Transverse colon (tissue), 4 donors: ENCODE data around the gene TPRG1L. TPM values are rescaled to one million over a fixed set of nuclear protein-coding genes. Genes with fewer than 3 reads are reported as not detected.

Source experiments
- DNase-seq: peaks from one replicate; pipeline ENCODE4 v3.0.0-alpha.2; 2019
- H3K27ac ChIP-seq, 4 donors: fragments of 200-600 bp; sonication (generic); 2 replicates each; pipeline ENCODE4 v1.5.1; 2016 to 2018; ENCODE audit warnings: inconsistent platforms in 4 of 4
- H3K27me3 ChIP-seq: fragments of 200-600 bp; sonication (generic); 2 replicates; pipeline ENCODE4 v1.5.1; 2017; ENCODE audit warnings: inconsistent platforms
- H3K36me3 ChIP-seq, 4 donors: fragments of 200-600 bp; sonication (generic); 2 replicates each; pipeline ENCODE4 v1.5.1; 2017 to 2019; ENCODE audit warnings: inconsistent platforms in 4 of 4
- H3K4me1 ChIP-seq, 4 donors: fragments of 200-600 bp; sonication (generic); 2 replicates each; pipeline ENCODE4 v1.5.1; 2017 to 2020; ENCODE audit warnings: inconsistent platforms in 4 of 4
- H3K4me3 ChIP-seq, 4 donors: fragments of 200-600 bp; sonication (generic); 1 replicate in 1 of 4; 2 replicates in 3 of 4; pipeline versions ENCODE4 v1.5.1 to v1.6.1; 2017 to 2019; ENCODE audit warnings: inconsistent platforms in 4 of 4
- H3K9me3 ChIP-seq, 2 donors: fragments of 200-600 bp; sonication (generic); 2 replicates each; pipeline ENCODE4 v1.5.1; 2017 to 2019; ENCODE audit warnings: inconsistent platforms in 2 of 2
- EP300 ChIP-seq: sonication (generic); formaldehyde crosslinking; IDR thresholded peaks from one replicate; pipeline ENCODE4 v1.6.1; 2017; ENCODE audit warnings: antibody characterized with exemption, low read depth
- POLR2A ChIP-seq: fragments of 450-650 bp; IDR thresholded peaks from one replicate; pipeline ENCODE4 v1.6.1; 2016; ENCODE audit warnings: antibody characterized with exemption, mild to moderate bottlenecking, moderate library complexity
- POLR2AphosphoS5 ChIP-seq, 3 donors: sonication (generic); formaldehyde crosslinking; IDR thresholded peaks; one replicate each; pipeline ENCODE4 v1.6.1; 2016; ENCODE audit warnings: antibody characterized with exemption in 3 of 3
- WGBS, 2 donors: methylation state at CpG; one replicate each; pipeline ENCODE4 v1.1.5; 2018; ENCODE audit warnings: low coverage in 1 of 2; 5-methylcytosine and 5-hydroxymethylcytosine counted together
- in situ Hi-C, 4 donors: fragments of 200-750 bp; cut with MboI; loops; one replicate each; pipeline versions ENCODE4 v1.15.0 to v1.15.1; 2017; ENCODE audit warnings: low sequenced_read_pairs in 3 of 4, low pct_ligation_motif_present in 1 of 4, low pct_unique_long_range_greater_than_20kb in 1 of 4
- intact Hi-C: fragments of 100-400 bp; cut with DNase I; formaldehyde crosslinking; loops from one replicate; pipeline ENCODE4 v1.15.1; 2023; ENCODE audit warnings: low total_unique reads
- total RNA-seq, 4 donors: library from RNA; depleted of rRNA; stranded (reverse); fragments of >200 nt; gene quantifications; one replicate each; pipeline ENCODE4 v1.1.0, GENCODE V29; 2016
- TF ChIP-seq, protein P1 (sequence below), 5 experiments: fragments of 200-600 bp in 3 of 5; fragments of 450-650 bp in 2 of 5; sonication (generic) in 3 of 5; IDR thresholded peaks; 1 replicate in 2 of 5; 2 replicates in 3 of 5; pipeline ENCODE4 v1.5.1; 2016 to 2017; ENCODE audit warnings: antibody characterized with exemption in 5 of 5, inconsistent platforms in 3 of 5, mild to moderate bottlenecking in 2 of 5, moderate library complexity in 1 of 5

Gene TPRG1L
- total RNA-seq, 4 donors from 2014 or later = 24.5 to 86.8 (median 56.0) TPM

GRCh38 chr1:3652548-3653285, 27.9 kb downstream of the TPRG1L start:
- no peaks in the 10 kb centered on the region for H3K9me3 ChIP-seq
- H3K36me3 ChIP-seq = no peaks in the 10 kb centered on the region
- TF ChIP-seq POLR2AphosphoS5 (IDR thresholded peaks at IDR 0.05) (no peak), POLR2A (no peak), EP300 (no peak)
- TF ChIP-seq, protein P1, sequence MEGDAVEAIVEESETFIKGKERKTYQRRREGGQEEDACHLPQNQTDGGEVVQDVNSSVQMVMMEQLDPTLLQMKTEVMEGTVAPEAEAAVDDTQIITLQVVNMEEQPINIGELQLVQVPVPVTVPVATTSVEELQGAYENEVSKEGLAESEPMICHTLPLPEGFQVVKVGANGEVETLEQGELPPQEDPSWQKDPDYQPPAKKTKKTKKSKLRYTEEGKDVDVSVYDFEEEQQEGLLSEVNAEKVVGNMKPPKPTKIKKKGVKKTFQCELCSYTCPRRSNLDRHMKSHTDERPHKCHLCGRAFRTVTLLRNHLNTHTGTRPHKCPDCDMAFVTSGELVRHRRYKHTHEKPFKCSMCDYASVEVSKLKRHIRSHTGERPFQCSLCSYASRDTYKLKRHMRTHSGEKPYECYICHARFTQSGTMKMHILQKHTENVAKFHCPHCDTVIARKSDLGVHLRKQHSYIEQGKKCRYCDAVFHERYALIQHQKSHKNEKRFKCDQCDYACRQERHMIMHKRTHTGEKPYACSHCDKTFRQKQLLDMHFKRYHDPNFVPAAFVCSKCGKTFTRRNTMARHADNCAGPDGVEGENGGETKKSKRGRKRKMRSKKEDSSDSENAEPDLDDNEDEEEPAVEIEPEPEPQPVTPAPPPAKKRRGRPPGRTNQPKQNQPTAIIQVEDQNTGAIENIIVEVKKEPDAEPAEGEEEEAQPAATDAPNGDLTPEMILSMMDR (IDR thresholded peaks at IDR 0.05) = no peak
- intact Hi-C loops = no loop called here
- H3K4me3 ChIP-seq = peak overlapping the region in 3 of 4 donors; percentile 8 to 46 (median 35)
- peaks cover 77% of the 10 kb centered on the region for H3K27me3 ChIP-seq
- DNase-seq = no peak
- peaks cover 12 to 43% (median 35%) of the 10 kb centered on the region in 4 donors for H3K4me1 ChIP-seq
- 2% methylated on average over 37 of the region's 68 CpGs; no CpG with 5 or more reads in 1 of the 2 donors for WGBS, 2 donors
- in situ Hi-C loops = no loop called here
- no peak overlapping the region for H3K27ac ChIP-seq

DNA sequence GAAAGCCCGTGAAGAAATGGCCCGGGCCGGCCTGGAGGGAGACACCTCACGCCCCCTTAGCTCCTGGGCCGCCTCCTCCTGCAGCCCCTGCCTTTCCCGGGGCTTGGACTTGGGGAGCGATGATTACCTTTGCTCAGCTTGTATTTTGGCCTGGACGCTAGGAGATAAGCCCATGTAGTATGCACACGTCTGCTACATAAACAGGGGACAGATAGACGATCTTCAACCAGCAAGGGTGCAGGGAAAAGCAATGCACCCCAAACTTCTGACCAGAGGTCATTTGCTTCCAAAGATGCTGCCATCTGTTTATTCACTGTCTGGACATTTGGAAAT, 28.4 kb downstream of the TPRG1L start:
- H3K36me3 ChIP-seq = no peaks in the 10 kb centered on the region
- H3K27me3 ChIP-seq = peaks cover 81% of the 10 kb centered on the region
- peaks cover 12 to 43% (median 35%) of the 10 kb centered on the region in 4 donors for H3K4me1 ChIP-seq
- TF ChIP-seq EP300 (no peak), POLR2A (no peak), POLR2AphosphoS5 (IDR thresholded peaks at IDR 0.05) (no peak)
- TF ChIP-seq, protein P1 (IDR thresholded peaks at IDR 0.05) = no peak
- DNase-seq = no peak
- intact Hi-C loops (no loop called here), in situ Hi-C loops (no loop called here)
- no peaks in the 10 kb centered on the region for H3K9me3 ChIP-seq
- 25 to 26% methylated on average over 6 to 7 of the region's 10 CpGs for WGBS, 2 donors
- no peak overlapping the region for H3K27ac ChIP-seq
- peak overlapping the region in 1 of 4 donors; percentile 35 for H3K4me3 ChIP-seq

- Histone ChIP-seq H3K27ac (no peak overlapping the region), H3K4me3 (no peak overlapping the region), H3K9me3 (no peaks in the 10 kb centered on the region), H3K36me3 (no peaks in the 10 kb centered on the region), H3K27me3 (peaks cover 83% of the 10 kb centered on the region), H3K4me1 (peaks cover 6 to 30% (median 25%) of the 10 kb centered on the region in 4 donors)
- no peak for DNase-seq
- intact Hi-C loops (no loop called here), in situ Hi-C loops (no loop called here)
- TF ChIP-seq POLR2AphosphoS5 (IDR thresholded peaks at IDR 0.05) (no peak), EP300 (no peak), POLR2A (no peak)
- TF ChIP-seq, protein P1 (IDR thresholded peaks at IDR 0.05) = no peak
- 82% methylated on average over 15 to 22 of the region's 22 CpGs for WGBS, 2 donors
Observed at GRCh38 chr1:3654549-3655281, 29.9 kb downstream of the TPRG1L start.

GRCh38 chr1:3656450-3657095, 31.8 kb downstream of the TPRG1L start:
- Histone ChIP-seq H3K9me3 (no peaks in the 10 kb centered on the region), H3K27me3 (peaks cover 72% of the 10 kb centered on the region), H3K4me3 (no peak overlapping the region), H3K27ac (no peak overlapping the region), H3K4me1 (peaks cover 0 to 14% (median 12%) of the 10 kb centered on the region in 4 donors), H3K36me3 (no peaks in the 10 kb centered on the region)
- TF ChIP-seq POLR2A (no peak), POLR2AphosphoS5 (IDR thresholded peaks at IDR 0.05) (no peak), EP300 (no peak)
- TF ChIP-seq, protein P1 (IDR thresholded peaks at IDR 0.05) = no peak
- 72 to 74% methylated on average over 6 to 13 of the region's 13 CpGs for WGBS, 2 donors
- no peak for DNase-seq
- intact Hi-C loops (no loop called here), in situ Hi-C loops (no loop called here)
